ENCODE measurements around the gene C5orf15.
"Not testable (repeated sequence)": the region's sequence is repeated elsewhere in the genome, so short reads cannot be mapped to it uniquely, and the experiment has no call there.

C5orf15 gene

DNA sequence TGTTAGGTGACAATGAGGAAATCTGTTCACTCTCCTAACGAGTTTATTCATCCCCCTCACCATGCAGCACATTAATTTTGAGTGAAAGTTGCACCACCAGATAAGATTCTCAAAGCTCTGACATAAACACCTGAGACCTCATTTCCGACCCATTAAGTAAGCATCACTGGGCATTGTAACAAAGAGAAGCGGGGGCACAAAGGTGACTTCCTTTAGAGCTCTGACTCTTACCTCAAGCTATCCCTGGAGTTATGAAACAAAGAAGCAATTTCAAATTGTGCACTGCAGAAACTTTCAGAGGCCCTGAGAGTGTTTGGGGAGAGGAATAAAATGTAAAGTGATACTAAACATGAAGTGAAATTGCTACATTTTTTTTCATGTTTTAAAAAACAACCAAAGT lies 29.5 kb downstream of the C5orf15 start:
- DNase-seq, result no peak

DNA sequence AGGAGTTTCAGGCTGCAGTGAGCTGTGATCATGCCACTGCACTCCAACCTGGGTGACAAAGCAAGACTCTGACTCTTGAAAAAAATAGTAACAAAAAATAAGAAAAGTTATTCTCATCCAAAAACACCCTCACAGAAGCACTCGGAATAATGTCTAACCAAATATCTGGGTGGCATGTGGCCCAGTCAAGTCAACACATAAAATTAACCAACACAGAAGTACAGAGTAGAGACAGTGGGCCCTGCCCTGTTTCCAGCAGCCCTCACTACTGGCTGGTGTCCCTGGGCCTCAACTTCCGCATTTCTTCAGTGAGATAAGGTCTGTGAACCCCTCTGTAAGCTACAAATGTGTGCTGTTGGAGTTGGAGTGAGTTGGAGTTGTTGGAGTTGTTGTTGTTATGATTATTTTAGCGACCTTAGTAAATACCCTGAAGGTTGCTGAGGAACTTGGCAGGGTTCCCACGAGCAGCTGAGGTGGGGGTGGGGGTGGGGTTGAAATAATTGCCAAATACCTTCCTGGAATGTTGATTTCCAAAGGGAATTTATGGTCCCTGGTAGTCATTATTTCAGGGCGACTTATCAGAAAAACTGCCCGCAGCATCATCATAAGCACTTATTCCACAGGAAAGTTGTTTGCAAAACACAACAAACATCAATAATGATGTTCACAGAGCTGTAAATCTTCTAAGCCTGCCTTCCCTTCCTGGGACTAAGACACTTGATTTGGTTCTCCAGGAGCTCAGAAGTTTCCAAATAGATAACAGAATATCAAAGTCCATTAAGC lies 30.2 kb downstream of the C5orf15 start:
- DNase-seq, result no peak

DNA sequence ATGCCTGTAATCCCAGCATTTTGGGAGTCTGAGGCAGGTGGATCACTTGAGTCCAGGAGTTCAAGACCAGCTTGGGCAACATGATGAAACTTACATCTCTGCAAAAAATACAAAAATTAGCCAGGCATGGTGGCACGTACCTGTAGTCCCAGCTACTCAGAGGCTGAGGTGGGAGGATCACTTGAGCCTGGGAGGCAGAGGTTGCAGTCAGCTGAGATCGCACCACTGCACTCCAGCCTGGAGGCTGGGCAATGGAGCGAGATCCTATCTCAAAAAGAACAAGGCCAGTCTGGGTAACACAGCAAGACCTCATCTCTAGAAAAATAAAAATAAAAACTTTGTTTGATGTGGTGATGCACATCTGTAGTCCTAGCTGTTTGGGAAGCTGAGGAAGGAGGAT lies 30.8 kb downstream of the C5orf15 start:
- not testable (repeated sequence) for DNase-seq

DNA sequence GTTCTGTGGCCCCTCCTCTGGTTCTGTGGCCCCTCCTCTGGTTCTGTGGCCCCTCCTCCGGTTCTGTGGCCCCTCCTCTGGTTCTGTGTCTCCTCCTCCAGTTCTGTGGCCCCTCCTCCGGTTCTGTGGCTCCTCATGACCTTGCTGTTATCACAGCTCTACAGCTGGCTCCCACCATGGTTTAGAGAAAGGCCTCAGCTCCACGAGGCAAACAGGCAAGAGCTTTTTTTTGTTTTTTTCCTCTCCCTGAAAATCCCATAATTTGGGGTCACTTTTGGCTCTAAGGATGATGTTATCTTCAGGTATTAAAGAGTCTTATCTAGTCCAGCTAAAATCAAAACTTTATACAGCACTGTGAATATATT lies 31.8 kb downstream of the C5orf15 start:
- no peak for DNase-seq

DNA sequence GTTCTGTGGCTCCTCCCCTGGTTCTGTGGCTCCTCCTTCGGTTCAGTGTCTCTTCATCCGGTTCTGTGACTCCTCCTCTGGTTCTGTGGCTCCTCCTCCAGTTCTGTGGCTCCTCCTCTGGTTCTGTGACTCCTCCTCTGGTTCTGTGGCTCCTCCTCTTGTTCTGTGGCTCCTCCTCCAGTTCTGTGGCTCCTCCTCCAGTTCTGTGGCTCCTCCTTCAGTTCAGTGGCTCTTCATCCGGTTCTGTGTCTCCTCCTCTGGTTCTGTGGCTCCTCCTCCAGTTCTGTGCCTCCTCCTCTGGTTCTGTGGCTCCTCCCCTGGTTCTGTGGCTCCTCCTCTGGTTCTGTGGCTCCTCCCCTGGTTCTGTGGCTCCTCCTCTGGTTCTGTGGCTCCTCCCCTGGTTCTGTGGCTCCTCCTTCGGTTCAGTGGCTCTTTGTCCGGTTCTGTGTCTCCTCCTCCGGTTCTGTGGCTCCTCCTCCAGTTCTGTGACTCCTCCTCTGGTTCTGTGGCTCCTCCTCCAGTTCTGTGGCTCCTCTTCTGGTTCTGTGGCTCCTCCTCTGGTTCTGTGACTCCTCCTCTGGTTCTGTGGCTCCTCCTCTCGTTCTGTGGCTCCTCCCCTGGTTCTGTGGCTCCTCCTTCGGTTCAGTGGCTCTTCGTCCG lies 32.3 kb downstream of the C5orf15 start:
- DNase-seq, result not testable (repeated sequence)

DNA sequence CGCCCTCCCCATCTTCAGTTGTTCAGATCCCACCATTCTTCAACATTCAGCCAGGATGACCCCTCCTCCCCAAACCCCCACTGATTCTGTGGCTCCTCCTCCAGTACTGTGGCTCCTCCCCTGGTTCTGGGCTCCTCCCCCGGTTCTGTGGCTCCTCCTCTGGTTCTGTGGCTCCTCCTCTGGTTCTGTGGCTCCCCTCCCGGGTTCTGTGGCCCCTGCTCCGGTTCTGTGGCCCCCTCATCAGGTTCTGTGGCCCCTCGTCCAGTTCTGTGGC lies 32.8 kb downstream of the C5orf15 start:
- DNase-seq, result no peak

- DNase-seq, result no peak
These were observed 33.4 kb downstream of the C5orf15 start for GRCh38 chr5:133934822-133935666.

DNA sequence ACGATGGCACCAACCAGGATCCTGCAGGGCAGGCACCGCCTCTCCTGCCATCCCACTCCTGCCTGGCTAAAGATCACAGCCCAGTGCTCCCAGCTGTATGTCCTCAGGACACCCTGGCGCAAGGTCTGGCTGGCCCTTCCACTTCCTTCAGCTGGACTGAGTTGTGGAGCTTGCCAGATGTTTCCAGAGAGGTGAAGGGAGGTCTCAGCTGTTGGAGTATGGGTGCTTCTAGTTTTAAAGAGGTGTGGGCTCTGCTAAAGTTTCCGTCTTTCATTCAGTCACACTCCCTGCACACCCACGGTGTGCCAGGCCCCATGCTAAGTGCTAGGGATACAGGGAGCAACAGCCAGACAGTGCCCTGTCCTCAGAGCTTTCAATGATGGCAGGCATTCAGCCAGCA lies 34.1 kb downstream of the C5orf15 start:
- DNase-seq, result no peak

DNA sequence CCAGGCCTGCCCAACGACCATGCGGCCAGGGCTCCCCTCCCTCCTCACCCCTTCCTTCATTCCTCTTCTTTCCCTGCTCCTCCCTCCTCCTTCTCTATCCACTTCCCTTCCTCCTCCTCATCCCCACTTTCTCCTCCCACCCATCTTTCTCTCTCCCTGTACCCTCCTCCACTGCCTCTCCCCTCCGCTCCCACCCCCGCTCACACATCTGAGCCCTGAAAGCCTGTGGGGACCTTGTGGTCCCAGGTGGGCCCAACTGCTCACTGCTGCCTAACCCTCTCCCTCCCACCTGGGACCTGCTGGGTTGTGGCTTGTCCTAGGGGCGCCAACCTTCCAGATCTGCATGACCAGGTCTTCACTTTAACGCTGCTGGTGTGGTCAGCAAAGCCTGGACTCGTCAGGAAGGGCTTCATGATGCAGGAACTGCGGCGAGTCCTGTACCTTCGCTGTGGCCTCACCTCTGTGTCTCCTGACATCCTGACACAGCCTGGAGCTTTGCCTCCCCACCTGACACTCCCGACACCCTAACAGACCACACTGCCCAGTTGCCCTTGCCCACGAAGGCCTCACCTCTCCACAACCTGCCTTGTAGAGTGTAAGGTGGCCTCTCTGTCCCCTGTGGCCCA lies 34.6 kb downstream of the C5orf15 start:
- DNase-seq, result no peak

- no peak for DNase-seq
These were observed 35.3 kb downstream of the C5orf15 start for GRCh38 chr5:133933169-133933509.

DNA sequence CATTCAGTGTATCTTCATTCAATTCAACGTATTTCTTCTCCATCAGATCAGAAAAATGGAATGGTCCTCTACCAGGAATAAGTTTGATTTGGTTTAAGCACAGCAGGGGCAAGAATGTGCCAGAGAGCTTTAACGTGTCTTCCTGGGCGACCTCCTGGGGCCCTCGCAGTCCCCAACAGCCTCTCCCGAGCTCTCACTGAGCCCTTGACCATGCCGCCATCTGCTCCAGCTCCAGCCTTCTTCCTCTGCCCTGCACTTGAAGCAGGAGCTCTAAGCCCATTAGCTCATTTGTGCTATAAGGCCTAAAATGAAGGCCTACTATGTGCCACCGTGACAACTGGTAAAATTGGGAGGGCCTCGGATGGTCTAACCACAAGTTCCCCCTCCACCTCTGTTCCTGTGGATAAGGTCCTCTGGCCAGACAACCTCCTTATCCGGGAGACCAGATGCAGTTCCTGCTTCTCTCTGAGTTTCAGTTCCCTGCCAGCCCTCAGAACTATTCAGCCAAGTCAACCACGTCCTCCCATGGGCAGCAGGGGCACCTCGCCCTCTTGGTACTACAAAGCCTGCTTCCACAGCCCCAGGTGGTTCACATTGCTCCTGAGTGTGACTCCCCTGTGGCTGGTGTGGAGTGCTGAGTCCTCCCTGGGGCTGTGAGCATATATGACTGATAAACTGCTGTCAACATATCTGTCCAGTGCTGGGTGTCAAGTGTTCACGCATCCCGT lies 35.8 kb downstream of the C5orf15 start:
- DNase-seq, result peak in 6 of 58 donors; percentile 18 to 27 (median 22)

DNA sequence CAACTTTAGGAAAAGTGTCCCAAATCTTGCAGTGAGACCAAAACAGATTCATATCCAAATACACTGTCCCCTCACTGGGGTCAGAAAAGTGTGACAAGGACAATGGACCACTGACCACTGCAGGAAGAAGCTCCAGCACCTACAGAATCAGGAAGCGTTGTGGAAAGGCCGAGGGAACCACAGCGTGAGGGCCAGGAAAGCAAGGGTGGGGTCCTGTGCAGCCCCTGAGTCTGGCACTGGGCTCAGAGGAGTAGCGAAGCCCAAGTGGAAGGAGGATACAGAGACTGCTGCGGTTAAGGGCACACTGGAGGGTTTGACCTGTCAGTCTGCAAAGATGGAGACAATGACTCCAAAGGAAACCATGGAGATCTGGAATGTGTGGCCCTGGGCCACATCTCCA lies 36.9 kb downstream of the C5orf15 start:
- DNase-seq, result no peak

- DNase-seq, result no peak
These were observed 37.7 kb downstream of the C5orf15 start for GRCh38 chr5:133930813-133931090.

DNA sequence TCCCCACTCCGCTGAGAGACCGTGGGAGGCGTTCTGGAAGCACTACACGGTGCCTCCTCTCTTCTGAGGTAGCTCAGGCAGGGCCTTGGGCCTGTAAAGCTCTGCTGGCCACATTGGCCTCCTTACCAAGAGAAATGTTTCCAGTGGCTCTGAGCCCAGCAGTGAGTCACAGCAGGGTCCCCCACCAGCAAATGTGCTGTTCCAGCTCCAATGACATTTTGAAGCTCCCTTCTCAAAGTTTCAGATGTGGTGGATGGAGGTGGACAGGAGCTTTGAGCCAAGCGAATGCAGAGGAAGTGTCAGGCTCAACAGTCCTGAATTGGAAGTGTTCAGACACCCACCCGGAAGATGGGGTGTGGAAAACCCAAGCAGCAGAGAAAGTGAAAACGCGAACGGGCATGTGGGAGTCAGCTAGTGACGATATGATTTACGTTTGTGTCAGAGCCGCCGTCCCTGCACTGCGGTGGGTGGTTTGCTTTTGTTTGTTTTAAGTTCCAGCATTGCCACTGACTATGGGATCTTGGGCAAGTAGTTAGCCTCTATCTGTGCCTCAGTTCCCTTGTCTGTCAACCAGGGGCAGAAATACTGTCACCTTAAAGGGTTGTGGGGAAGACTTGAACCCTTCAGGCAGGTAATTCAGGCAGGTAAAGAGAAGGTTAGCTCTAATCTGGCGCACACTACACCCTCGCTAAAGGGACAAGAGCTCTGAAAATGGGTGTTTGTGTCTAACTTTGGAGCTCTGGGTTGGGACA lies 38.2 kb downstream of the C5orf15 start:
- peak in 36 of 58 donors; percentile 24 to 87 (median 58) for DNase-seq

GRCh38 chr5:133928587-133929393 lies 39.6 kb downstream of the C5orf15 start:
- DNase-seq, result no peak

- DNase-seq, result no peak
These were observed 40.9 kb downstream of the C5orf15 start for GRCh38 chr5:133927300-133928180.

DNA sequence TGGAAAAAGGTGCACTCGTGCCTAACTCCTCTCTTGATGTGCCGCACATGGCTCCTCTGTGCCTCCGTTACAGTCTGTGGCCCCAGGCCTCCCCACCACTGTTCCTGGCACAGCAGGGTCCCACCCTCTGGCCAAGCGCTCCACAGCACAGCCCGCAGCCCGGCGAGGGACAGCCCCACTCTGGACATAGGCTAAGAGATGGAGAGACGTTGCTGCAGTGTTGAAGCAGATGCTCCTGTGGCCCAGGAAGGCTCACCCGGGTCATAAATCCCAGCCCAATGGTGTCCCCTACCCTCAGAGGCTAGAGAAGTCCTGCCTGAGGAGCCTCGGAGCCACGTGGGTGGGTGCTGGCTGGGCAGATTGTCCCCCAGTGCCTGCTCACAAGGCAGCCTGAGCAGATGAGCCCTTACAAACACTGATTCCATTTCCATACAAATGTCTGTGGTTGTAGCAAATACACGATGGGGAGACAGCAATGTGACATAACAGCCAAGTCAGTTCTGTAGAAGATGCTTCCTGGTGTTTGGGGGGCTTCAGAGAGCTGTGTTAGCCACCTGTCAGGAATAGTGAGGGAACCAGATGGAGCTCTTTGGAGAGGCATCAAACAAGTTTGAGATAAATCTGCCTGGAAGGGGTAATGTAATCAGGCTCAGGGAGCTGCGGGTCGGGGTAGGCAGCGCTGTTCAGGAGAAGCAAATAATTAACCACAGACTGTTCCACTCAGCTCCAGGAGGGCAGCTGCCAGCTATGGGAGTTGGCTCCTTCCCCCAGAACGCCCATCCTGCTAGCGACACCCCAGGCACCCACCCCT lies 41.7 kb downstream of the C5orf15 start:
- no peak for DNase-seq

Data from anterior cingulate cortex (tissue), 58 donors.